HL-60 (cell line): ENCODE data around the gene ACKR2.

Experiments
- DNase-seq, 2 experiments: peaks; one replicate each; pipeline ENCODE4 v3.0.0-alpha.2; 2010 to 2020; ENCODE audit warnings: low read depth in 1 of 2, low spot score in 1 of 2
- H3K27ac ChIP-seq: fragments of 250-450 bp; sonication (Bioruptor Pico); replicated peaks from 2 replicates; pipeline ENCODE4 v1.5.1; 2020; ENCODE audit warnings: mild to moderate bottlenecking, moderate library complexity
- H3K27me3 ChIP-seq: fragments of 250-450 bp; sonication (Bioruptor Pico); 2 replicates; pipeline ENCODE4 v1.5.1; 2021; ENCODE audit warnings: mild to moderate bottlenecking, moderate library complexity; ENCODE audit not compliant: insufficient read depth, poor library complexity, severe bottlenecking
- H3K4me3 ChIP-seq: replicated peaks from 2 replicates; pipeline ENCODE4 v1.5.1; 2011; ENCODE audit warnings: mild to moderate bottlenecking, control low read depth, low read length; ENCODE audit not compliant: insufficient read depth
- GABPA ChIP-seq: IDR thresholded peaks from 2 replicates; pipeline ENCODE4 v1.6.1; 2012; ENCODE audit warnings: low read depth
- POLR2AphosphoS5 ChIP-seq: IDR thresholded peaks from 2 replicates; pipeline ENCODE4 v1.6.1; 2012; ENCODE audit warnings: low read depth
- REST ChIP-seq: IDR thresholded peaks from 2 replicates; pipeline ENCODE4 v1.6.1; 2012; ENCODE audit warnings: low read depth; ENCODE audit not compliant: insufficient replicate concordance
- SPI1 ChIP-seq: IDR thresholded peaks from 2 replicates; pipeline ENCODE4 v1.6.1; 2012; ENCODE audit warnings: low read depth, mild to moderate bottlenecking, borderline replicate concordance
- TF ChIP-seq, protein P1 (sequence below): IDR thresholded peaks from one replicate; pipeline ENCODE4 v1.5.1; 2011; ENCODE audit warnings: low read length, control low read depth, inconsistent platforms; ENCODE audit not compliant: insufficient read depth

Gene ACKR2

GRCh38 chr3:42790714-42791229 lies 18.5 kb upstream of the ACKR2 start:
- no peak overlapping the region; the same call in 1 of the 2 replicates for H3K27ac ChIP-seq
- H3K4me3 ChIP-seq = no peak overlapping the region
- H3K27me3 ChIP-seq = no peaks in the 10 kb centered on the region
- TF ChIP-seq, protein P1, sequence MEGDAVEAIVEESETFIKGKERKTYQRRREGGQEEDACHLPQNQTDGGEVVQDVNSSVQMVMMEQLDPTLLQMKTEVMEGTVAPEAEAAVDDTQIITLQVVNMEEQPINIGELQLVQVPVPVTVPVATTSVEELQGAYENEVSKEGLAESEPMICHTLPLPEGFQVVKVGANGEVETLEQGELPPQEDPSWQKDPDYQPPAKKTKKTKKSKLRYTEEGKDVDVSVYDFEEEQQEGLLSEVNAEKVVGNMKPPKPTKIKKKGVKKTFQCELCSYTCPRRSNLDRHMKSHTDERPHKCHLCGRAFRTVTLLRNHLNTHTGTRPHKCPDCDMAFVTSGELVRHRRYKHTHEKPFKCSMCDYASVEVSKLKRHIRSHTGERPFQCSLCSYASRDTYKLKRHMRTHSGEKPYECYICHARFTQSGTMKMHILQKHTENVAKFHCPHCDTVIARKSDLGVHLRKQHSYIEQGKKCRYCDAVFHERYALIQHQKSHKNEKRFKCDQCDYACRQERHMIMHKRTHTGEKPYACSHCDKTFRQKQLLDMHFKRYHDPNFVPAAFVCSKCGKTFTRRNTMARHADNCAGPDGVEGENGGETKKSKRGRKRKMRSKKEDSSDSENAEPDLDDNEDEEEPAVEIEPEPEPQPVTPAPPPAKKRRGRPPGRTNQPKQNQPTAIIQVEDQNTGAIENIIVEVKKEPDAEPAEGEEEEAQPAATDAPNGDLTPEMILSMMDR = no peak
- TF ChIP-seq POLR2AphosphoS5 (no peak), GABPA (no peak), REST (no peak), SPI1 (no peak)
- no peak for DNase-seq

DNA sequence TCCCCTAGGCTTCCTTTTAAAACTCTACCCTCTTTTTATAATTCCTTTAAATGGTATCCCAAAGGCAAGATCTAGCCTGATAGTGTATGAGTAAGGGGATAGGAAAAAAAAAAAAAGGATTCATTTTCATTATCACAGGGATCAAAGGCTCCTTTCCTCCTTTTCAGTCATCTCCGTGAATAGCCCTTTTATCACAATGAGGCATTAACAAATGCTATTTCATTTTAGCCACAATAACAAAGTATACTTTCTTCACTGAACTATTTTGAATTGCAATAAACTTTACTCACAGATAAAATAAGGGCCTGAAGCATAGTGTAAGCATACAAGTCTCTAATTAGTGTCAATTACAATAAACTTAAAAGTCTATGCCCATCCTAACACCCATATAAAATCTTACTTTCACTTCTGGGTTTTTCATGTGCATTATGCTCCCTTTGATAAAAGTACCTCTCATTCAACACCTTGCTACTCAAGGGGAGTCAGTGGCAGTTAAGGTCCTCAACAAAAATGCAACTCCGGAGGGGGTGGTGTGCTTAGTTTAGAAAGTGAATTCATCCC lies 13.5 kb upstream of the ACKR2 start:
- Histone ChIP-seq H3K4me3 (no peak overlapping the region), H3K27me3 (no peaks in the 10 kb centered on the region), H3K27ac (no peak overlapping the region)
- DNase-seq = no peak
- TF ChIP-seq REST (no peak), SPI1 (no peak), POLR2AphosphoS5 (no peak), GABPA (no peak)
- TF ChIP-seq, protein P1 = no peak

DNA sequence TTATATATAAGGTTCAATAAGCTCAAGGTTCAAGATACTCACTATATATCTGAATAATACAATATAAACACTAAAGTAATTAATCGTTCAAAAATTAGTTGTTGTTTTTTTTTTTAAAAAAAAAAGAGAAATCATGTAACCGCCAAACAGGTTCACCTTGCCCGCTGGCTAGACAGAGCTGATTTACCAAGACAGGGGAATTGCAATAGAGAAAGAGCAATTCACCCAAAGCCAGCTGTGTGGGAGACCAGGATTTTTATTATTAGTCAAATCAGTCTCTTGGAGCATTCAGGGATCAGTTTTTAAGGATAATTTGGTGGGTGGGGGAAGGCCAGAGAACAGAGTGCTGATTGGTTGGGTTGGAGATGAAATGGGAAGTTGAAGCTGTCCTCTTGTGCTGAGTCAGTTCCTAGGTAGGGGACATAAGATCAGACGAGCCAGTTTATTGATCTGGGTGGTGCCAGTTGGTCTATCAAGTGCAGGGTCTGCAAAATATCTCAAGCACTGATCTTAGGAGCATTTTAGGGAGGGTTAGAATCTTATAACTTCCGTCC lies 12.8 kb upstream of the ACKR2 start:
- no peak for DNase-seq
- no peak overlapping the region for H3K4me3 ChIP-seq
- no peak overlapping the region for H3K27ac ChIP-seq
- H3K27me3 ChIP-seq = no peaks in the 10 kb centered on the region
- no peak for TF ChIP-seq POLR2AphosphoS5
- no peak for TF ChIP-seq GABPA
- TF ChIP-seq, protein P1 = no peak
- TF ChIP-seq REST = no peak
- TF ChIP-seq SPI1 = no peak
